T47D (cell line): Measurements from ENCODE around the gene RHBDF1.

Experiments
- DNase-seq, 2 experiments: peaks; one replicate each; pipeline versions ENCODE4 v3.0.0 to v3.0.0-alpha.2; 2011 to 2012; ENCODE audit warnings: low read depth in 1 of 2, low spot score in 1 of 2
- JUND ChIP-seq: IDR thresholded peaks from 2 replicates; pipeline ENCODE4 v1.6.1; 2012; ENCODE audit warnings: low read depth
- in situ Hi-C: cut with HindIII; loops from 2 replicates; pipeline ENCODE4 v1.10.0; 2016; ENCODE audit warnings: low sequenced_read_pairs, low pct_unique_long_range_greater_than_20kb

The RHBDF1 gene

GRCh38 chr16:65745-66144, 6.7 kb downstream of the RHBDF1 start:
- in situ Hi-C loops = no loop called here
- DNase-seq = peak; percentile 89
- no peak for TF ChIP-seq JUND

GRCh38 chr16:64914-65255, 7.5 kb downstream of the RHBDF1 start:
- in situ Hi-C loops = no loop called here
- no peak for DNase-seq
- no peak for TF ChIP-seq JUND

GRCh38 chr16:63998-64913, 8.2 kb downstream of the RHBDF1 start:
- in situ Hi-C loops = no loop called here
- no peak for TF ChIP-seq JUND
- DNase-seq = peak in 1 of 2 experiments; percentile 88

GRCh38 chr16:63466-63865, 9.0 kb downstream of the RHBDF1 start:
- in situ Hi-C loops = no loop called here
- TF ChIP-seq JUND = no peak
- no peak for DNase-seq

- TF ChIP-seq JUND = no peak
- no peak for DNase-seq
- in situ Hi-C loops = no loop called here
Measured at GRCh38 chr16:62968-63391, 9.5 kb downstream of the RHBDF1 start.

GRCh38 chr16:62283-62967, 10.0 kb downstream of the RHBDF1 start:
- in situ Hi-C loops = no loop called here

GRCh38 chr16:61879-62281, 10.6 kb downstream of the RHBDF1 start:
- TF ChIP-seq JUND = no peak
- in situ Hi-C loops = no loop called here
- DNase-seq = no peak

More at GRCh38 chr16:62283-62967, 10.0 kb downstream of the RHBDF1 start:
- no peak for DNase-seq
- no peak for TF ChIP-seq JUND

GRCh38 chr16:60929-61878, 11.2 kb downstream of the RHBDF1 start:
- DNase-seq = no peak
- in situ Hi-C loops = no loop called here
- no peak for TF ChIP-seq JUND

- no peak for TF ChIP-seq JUND
- DNase-seq = no peak
- in situ Hi-C loops = no loop called here
Measured at GRCh38 chr16:60166-60565, 12.3 kb downstream of the RHBDF1 start.

GRCh38 chr16:59440-60059, 12.9 kb downstream of the RHBDF1 start:
- no peak for TF ChIP-seq JUND
- in situ Hi-C loops = no loop called here
- no peak for DNase-seq

- TF ChIP-seq JUND = no peak
- DNase-seq = no peak
- in situ Hi-C loops = no loop called here
Measured at GRCh38 chr16:58491-59439, 13.7 kb downstream of the RHBDF1 start.
